Measurements from ENCODE around the gene LRRC75A. TPM values are rescaled to one million over a fixed set of nuclear protein-coding genes. Genes with fewer than 3 reads are reported as not detected.
A peak's percentile ranks its signal among the peaks of the same experiment; 100 is the strongest.

Gene LRRC75A
- polyA plus RNA-seq, 2 of the 4 experiments (the other 2 are of a cell fraction), result 0.65 to 0.85 TPM

DNA sequence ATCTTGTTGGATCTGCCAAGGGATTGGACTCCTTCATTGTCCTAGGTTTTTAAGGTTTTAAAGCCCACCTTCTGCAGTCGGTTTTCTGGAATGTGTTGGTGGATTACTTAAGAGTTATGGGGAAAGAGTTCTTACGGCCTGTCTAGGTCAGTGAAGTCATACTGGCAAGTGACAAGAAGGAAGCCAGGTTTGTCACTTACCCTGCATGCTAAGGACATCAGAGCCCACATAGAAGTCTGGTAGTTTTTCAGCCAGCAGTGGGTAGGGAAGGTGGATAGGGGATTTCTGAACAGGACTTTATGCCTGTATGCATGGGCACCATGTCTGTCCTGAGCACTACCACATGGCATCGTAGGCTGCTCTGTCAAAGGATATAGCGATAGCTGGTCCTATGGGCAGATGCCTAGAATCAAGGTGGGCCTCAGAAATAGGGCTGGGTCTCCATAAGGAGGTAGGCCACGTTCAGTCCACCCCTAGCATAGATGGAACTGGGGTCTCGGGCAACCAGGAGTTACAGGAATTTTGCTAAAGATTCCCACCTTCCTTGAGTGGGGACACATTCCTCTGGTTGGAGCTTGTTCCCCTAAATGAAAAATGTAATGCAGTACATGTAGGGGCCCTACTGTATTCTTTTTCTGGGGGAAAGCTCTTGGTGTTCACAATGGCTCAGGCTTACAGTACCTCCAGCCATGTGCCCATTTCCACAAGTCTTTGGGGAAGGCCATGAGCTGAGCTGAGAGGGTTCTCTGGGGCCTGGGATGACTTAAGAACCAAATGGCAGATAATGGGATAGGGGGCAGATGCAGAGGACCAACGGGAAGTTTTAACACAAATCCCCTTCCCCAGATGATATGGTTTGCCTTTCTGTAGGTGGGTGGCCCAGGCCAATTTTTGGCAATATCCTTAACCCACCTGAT lies 49.1 kb downstream of the LRRC75A start:
- DNase-seq (ENCODE audit: low read depth in 1 of 2, low spot score in 1 of 2) (no peak), FAIRE-seq (no peak), ATAC-seq (no peak)
- POLR2A ChIA-PET, result interaction anchor here (2.0 to 2.3 kb wide), 2 partner anchors 62 to 157 kb away, joined by 11 to 15 read pairs; partner anchors contain the start of gene UBB
- peak overlapping the region; percentile 75; the same call in 2 of the 3 replicates for H3K4me3 ChIP-seq
- TF ChIP-seq KDM5A (IDR thresholded peaks at IDR 0.05), result no peak
- no peak for TF ChIP-seq FOSL2 (IDR thresholded peaks at IDR 0.05)
- TF ChIP-seq FOSL2 (CRISPR knock-in tag; IDR thresholded peaks at IDR 0.05), result peak; percentile 3; the same call in 1 of the 2 replicates
- no peak for TF ChIP-seq CHD2 (IDR thresholded peaks at IDR 0.05; ENCODE audit: low read length, partially characterized antibody)
- TF ChIP-seq MAFK (IDR thresholded peaks at IDR 0.05; ENCODE audit: partially characterized antibody), result no peak
- peak; percentile 17; the same call in 1 of the 2 replicates for TF ChIP-seq GATA3 (IDR thresholded peaks at IDR 0.05; ENCODE audit: borderline replicate concordance)
- peak; percentile 81; the same call in 1 of the 2 replicates for TF ChIP-seq POLR2AphosphoS2 (conservative IDR thresholded peaks at IDR 0.05; ENCODE audit: low read length)
- peak; percentile 24; the same call in 1 of the 2 replicates for TF ChIP-seq MAX (IDR thresholded peaks at IDR 0.05)
- peak; percentile 91 for TF ChIP-seq HOXA7 (CRISPR knock-in tag; IDR thresholded peaks at IDR 0.05)
- peak; percentile 45 for TF ChIP-seq TFCP2L1 (CRISPR knock-in tag; IDR thresholded peaks at IDR 0.05)
- TF ChIP-seq HOXB13 (CRISPR knock-in tag; IDR thresholded peaks at IDR 0.05; ENCODE audit: low read depth), result 0 out of 2 replicates have a peak, but pooled peaks have one; percentile 20
- TF ChIP-seq SREBF2 (IDR thresholded peaks at IDR 0.05), result no peak
- TF ChIP-seq CBX8 (IDR thresholded peaks at IDR 0.05), result no peak
- no peak for TF ChIP-seq SMC3 (IDR thresholded peaks at IDR 0.05)
- peak; percentile 7; the same call in 1 of the 2 replicates for TF ChIP-seq TP53 (CRISPR knock-in tag; IDR thresholded peaks at IDR 0.05)
- TF ChIP-seq JUN (IDR thresholded peaks at IDR 0.05), result peak; percentile 10 to 45; a peak in 1 of 5 replicates
- TF ChIP-seq, protein P1, sequence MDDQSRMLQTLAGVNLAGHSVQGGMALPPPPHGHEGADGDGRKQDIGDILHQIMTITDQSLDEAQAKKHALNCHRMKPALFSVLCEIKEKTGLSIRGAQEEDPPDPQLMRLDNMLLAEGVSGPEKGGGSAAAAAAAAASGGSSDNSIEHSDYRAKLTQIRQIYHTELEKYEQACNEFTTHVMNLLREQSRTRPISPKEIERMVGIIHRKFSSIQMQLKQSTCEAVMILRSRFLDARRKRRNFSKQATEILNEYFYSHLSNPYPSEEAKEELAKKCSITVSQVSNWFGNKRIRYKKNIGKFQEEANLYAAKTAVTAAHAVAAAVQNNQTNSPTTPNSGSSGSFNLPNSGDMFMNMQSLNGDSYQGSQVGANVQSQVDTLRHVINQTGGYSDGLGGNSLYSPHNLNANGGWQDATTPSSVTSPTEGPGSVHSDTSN (IDR thresholded peaks at IDR 0.05), result 0 out of 2 replicates have a peak, but pooled peaks have one; percentile 18
- no peak for TF ChIP-seq CTCF (IDR thresholded peaks at IDR 0.05)
- TF ChIP-seq CEBPB (IDR thresholded peaks at IDR 0.05), result no peak
- TF ChIP-seq RARB (CRISPR knock-in tag; IDR thresholded peaks at IDR 0.05), result peak; percentile 56; the same call in 1 of the 2 replicates
- TF ChIP-seq HOXB5 (CRISPR knock-in tag; IDR thresholded peaks at IDR 0.05), result 0 out of 2 replicates have a peak, but pooled peaks have one; percentile 24
- TF ChIP-seq CBX2 (IDR thresholded peaks at IDR 0.05; ENCODE audit: borderline replicate concordance, low read depth), result no peak
- no peak for TF ChIP-seq HES2 (IDR thresholded peaks at IDR 0.05)
- TF ChIP-seq FOSB (CRISPR knock-in tag; IDR thresholded peaks at IDR 0.05), result peak; percentile 85
- TF ChIP-seq EHF (CRISPR knock-in tag; IDR thresholded peaks at IDR 0.05), result peak; percentile 37; the same call in 1 of the 2 replicates
- no peak for TF ChIP-seq MAZ (IDR thresholded peaks at IDR 0.05; ENCODE audit: borderline replicate concordance, low read depth, low read length)
- peak overlapping the region; percentile 90 to 99; a peak in 4 of 6 replicates for H3K27ac ChIP-seq
- H3K9me3 ChIP-seq, result no peaks in the 10 kb centered on the region
- 76% methylated on average over 7 of the region's 7 CpGs for WGBS (ENCODE audit: missing lambda C conversion rate)
- H3K4me1 ChIP-seq, result peaks cover 53% of the 10 kb centered on the region
- CTCF ChIA-PET, result interaction anchor here (0.9 to 29.8 kb wide), 8 partner anchors 11 to 79 kb away, joined by 3 to 589 read pairs (median 6); no protein-coding TSS in a partner anchor
- peak overlapping the region; percentile 75 for H3K4me2 ChIP-seq

All from A549 (cell line).